OCI-LY3 (cell line): Measurements from ENCODE around the gene FRMD6.

Experiments used
- H2AFZ ChIP-seq: fragments of 200-600, 300-600 bp; shearing (Covaris generic); 2 replicates; pipeline ENCODE4 v1.6.0; 2014; ENCODE audit warnings: antibody characterized with exemption, low read depth, low read length
- H3K27ac ChIP-seq: fragments of 200-600, 300-600 bp; sonication (generic); 2 replicates; pipeline ENCODE4 v1.5.1; 2014; ENCODE audit warnings: mild to moderate bottlenecking, low read length, moderate library complexity, mixed read lengths
- H3K27me3 ChIP-seq: fragments of 200-600, 300-600 bp; sonication (generic); 2 replicates; pipeline ENCODE4 v1.6.1; 2014; ENCODE audit warnings: low read depth, low read length, mixed read lengths
- H3K36me3 ChIP-seq: fragments of 200-600, 300-600 bp; sonication (generic); replicated peaks from 2 replicates; pipeline ENCODE3; 2014; ENCODE audit warnings: low read depth, low read length, mixed read lengths
- H3K4me1 ChIP-seq: fragments of 300-600, 200-600 bp; sonication (generic); 2 replicates; pipeline ENCODE4 v1.6.1; 2014; ENCODE audit warnings: low read length, mixed read lengths
- H3K4me2 ChIP-seq: fragments of 200-600, 300-600 bp; sonication (generic); 2 replicates; pipeline ENCODE4 v1.6.1; 2014; ENCODE audit warnings: low read length, mixed read lengths
- H3K4me3 ChIP-seq: fragments of 300-600, 200-600 bp; sonication (generic); 2 replicates; pipeline ENCODE4 v1.5.1; 2014; ENCODE audit warnings: antibody characterized with exemption, mild to moderate bottlenecking, low read length, moderate library complexity
- H3K79me2 ChIP-seq: fragments of 300-600, 200-600 bp; shearing (Covaris generic); 2 replicates; pipeline ENCODE4 v1.6.1; 2014; ENCODE audit warnings: mild to moderate bottlenecking, low read length, mixed read lengths
- H3K9ac ChIP-seq: fragments of 300-600, 200-600 bp; shearing (Covaris generic); 2 replicates; pipeline ENCODE4 v1.6.0; 2014; ENCODE audit warnings: mild to moderate bottlenecking, low read length, moderate library complexity
- H3K9me3 ChIP-seq: fragments of 200-600, 300-600 bp; shearing (Covaris generic); 2 replicates; pipeline ENCODE4 v1.6.1; 2014; ENCODE audit warnings: low read length, mixed read lengths; ENCODE audit not compliant: insufficient read depth
- H4K20me1 ChIP-seq: fragments of 200-600, 300-600 bp; sonication (generic); 2 replicates; pipeline ENCODE4 v1.6.1; 2016; ENCODE audit warnings: low read length, mixed read lengths; ENCODE audit not compliant: insufficient read depth
- CTCF ChIP-seq: fragments of 200-600, 300-600 bp; sonication (generic); IDR thresholded peaks from 2 replicates; pipeline ENCODE4 v1.5.1; 2014; ENCODE audit warnings: antibody characterized with exemption, low read length, low read depth
- EZH2phosphoT487 ChIP-seq: fragments of 200-600 bp; shearing (Covaris generic); IDR thresholded peaks from 2 replicates; pipeline ENCODE4 v1.6.1; 2018; ENCODE audit warnings: antibody characterized with exemption, mixed run types, low read depth

FRMD6 gene

GRCh38 chr14:51652168-51653078 lies 713 bp downstream of the FRMD6 start:
- peak overlapping the region; percentile 73 for H3K9ac ChIP-seq
- no peaks in the 10 kb centered on the region for H3K9me3 ChIP-seq
- peak overlapping the region; percentile 22 for H3K27ac ChIP-seq
- no peaks in the 10 kb centered on the region for H3K36me3 ChIP-seq
- H3K4me2 ChIP-seq: peak overlapping the region; percentile 93
- H2AFZ ChIP-seq: peak overlapping the region; percentile 85
- TF ChIP-seq CTCF: no peak
- no peak for TF ChIP-seq EZH2phosphoT487
- H3K4me3 ChIP-seq: peak overlapping the region; percentile 94
- H3K27me3 ChIP-seq: peaks cover 18% of the 10 kb centered on the region
- H3K79me2 ChIP-seq: no peaks in the 10 kb centered on the region
- H4K20me1 ChIP-seq: no peaks in the 10 kb centered on the region
- peaks cover 22% of the 10 kb centered on the region for H3K4me1 ChIP-seq

- H3K9me3 ChIP-seq: no peaks in the 10 kb centered on the region
- H3K4me1 ChIP-seq: peaks cover 22% of the 10 kb centered on the region
- peak overlapping the region; percentile 93 for H3K4me2 ChIP-seq
- peak overlapping the region; percentile 73 for H3K9ac ChIP-seq
- peak overlapping the region; percentile 94 for H3K4me3 ChIP-seq
- H3K27ac ChIP-seq: no peak overlapping the region
- no peaks in the 10 kb centered on the region for H4K20me1 ChIP-seq
- H3K36me3 ChIP-seq: no peaks in the 10 kb centered on the region
- no peak overlapping the region for H2AFZ ChIP-seq
- TF ChIP-seq EZH2phosphoT487 (no peak), CTCF (peak; percentile 57)
- H3K79me2 ChIP-seq: no peaks in the 10 kb centered on the region
- H3K27me3 ChIP-seq: peaks cover 18% of the 10 kb centered on the region
These were observed 1.5 kb downstream of the FRMD6 start for GRCh38 chr14:51653079-51653774.

- Histone ChIP-seq H3K36me3 (no peaks in the 10 kb centered on the region), H3K4me3 (no peak overlapping the region), H3K4me2 (no peak overlapping the region), H3K9ac (no peak overlapping the region), H2AFZ (no peak overlapping the region), H3K27ac (no peak overlapping the region), H4K20me1 (no peaks in the 10 kb centered on the region), H3K9me3 (no peaks in the 10 kb centered on the region), H3K79me2 (no peaks in the 10 kb centered on the region), H3K4me1 (peaks cover 20% of the 10 kb centered on the region), H3K27me3 (peaks cover 18% of the 10 kb centered on the region)
- TF ChIP-seq EZH2phosphoT487 (no peak), CTCF (no peak)
These were observed 2.2 kb downstream of the FRMD6 start for GRCh38 chr14:51653775-51654532.

- Histone ChIP-seq H3K4me3 (no peak overlapping the region), H3K36me3 (no peaks in the 10 kb centered on the region)
These were observed 2.8 kb downstream of the FRMD6 start for GRCh38 chr14:51654533-51654845.

More at GRCh38 chr14:51654533-51654845, 2.8 kb downstream of the FRMD6 start:
- H3K27ac ChIP-seq: no peak overlapping the region
- no peak for TF ChIP-seq CTCF
- no peak for TF ChIP-seq EZH2phosphoT487
- H3K9me3 ChIP-seq: no peaks in the 10 kb centered on the region
- H2AFZ ChIP-seq: no peak overlapping the region
- no peaks in the 10 kb centered on the region for H4K20me1 ChIP-seq
- peaks cover 18% of the 10 kb centered on the region for H3K27me3 ChIP-seq
- no peaks in the 10 kb centered on the region for H3K79me2 ChIP-seq
- no peak overlapping the region for H3K4me2 ChIP-seq
- H3K4me1 ChIP-seq: peaks cover 14% of the 10 kb centered on the region; the same call in 1 of the 2 replicates
- H3K9ac ChIP-seq: no peak overlapping the region
